ENCODE results near the gene DYNC1H1.

Gene DYNC1H1

DNA sequence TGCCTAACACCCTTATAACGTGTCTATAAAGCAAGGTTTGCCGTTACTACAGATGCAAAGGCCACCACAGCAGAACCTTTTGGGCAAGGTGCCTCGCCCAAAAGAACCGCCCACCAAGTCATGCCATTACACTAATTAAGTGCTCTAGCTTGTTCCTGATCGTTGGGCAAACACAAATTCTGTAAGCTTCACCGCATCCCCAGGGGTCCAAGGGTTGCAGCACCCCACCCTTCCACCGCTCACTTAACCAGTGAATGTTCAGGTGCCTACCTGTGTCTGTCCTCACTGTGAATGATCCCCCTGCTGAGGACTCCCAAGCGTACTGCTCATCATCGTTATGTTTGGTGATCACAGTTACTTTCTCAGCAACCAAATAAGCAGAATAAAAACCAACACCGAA lies 121.1 kb downstream of the DYNC1H1 start:
- peak overlapping the region; percentile 83 for H3K4me3 ChIP-seq (ENCODE audit: control insufficient read depth, low read depth, low read length)
- TF ChIP-seq, protein P1, sequence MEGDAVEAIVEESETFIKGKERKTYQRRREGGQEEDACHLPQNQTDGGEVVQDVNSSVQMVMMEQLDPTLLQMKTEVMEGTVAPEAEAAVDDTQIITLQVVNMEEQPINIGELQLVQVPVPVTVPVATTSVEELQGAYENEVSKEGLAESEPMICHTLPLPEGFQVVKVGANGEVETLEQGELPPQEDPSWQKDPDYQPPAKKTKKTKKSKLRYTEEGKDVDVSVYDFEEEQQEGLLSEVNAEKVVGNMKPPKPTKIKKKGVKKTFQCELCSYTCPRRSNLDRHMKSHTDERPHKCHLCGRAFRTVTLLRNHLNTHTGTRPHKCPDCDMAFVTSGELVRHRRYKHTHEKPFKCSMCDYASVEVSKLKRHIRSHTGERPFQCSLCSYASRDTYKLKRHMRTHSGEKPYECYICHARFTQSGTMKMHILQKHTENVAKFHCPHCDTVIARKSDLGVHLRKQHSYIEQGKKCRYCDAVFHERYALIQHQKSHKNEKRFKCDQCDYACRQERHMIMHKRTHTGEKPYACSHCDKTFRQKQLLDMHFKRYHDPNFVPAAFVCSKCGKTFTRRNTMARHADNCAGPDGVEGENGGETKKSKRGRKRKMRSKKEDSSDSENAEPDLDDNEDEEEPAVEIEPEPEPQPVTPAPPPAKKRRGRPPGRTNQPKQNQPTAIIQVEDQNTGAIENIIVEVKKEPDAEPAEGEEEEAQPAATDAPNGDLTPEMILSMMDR (conservative IDR thresholded peaks at IDR 0.05; ENCODE audit: control insufficient read depth, insufficient read depth, low read depth, low read length) = no peak
- DNase-seq (ENCODE audit: low read depth) = no peak

DNA sequence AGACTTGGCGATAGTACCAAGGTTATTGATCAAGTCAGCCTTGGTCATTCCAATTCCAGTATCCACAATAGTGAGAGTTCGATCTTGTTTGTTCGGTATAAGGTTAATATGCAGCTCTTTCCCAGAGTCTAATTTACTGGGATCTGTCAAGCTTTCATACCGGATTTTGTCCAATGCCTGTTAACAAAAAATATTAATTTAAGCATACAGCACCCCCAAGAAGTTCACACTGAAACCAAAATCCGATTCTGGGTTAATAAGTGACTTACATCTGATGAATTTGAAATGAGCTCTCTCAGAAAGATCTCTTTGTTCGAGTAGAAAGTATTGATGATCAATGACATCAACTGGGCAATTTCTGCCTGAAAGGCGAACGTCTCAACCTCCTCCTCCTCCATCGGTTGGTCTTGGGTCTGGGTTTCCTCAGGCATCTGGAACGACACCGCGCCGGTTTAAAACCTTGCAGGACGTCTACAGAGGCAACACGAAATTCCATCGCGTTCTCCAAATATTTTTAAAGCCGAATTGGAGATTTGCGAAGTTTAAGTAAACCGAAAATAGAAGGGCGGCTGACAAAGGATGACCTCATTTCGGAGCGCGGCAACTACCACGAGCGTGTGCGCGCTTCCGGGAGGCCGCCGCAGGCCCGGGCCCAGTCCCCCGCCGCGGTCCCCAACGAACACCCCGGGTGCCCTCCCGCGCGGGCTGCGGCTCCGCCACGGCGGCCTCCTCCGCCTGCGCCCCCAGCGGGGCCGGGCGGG lies 121.8 kb downstream of the DYNC1H1 start:
- DNase-seq (ENCODE audit: low read depth) = peak; percentile 63
- TF ChIP-seq, protein P1 (conservative IDR thresholded peaks at IDR 0.05; ENCODE audit: control insufficient read depth, insufficient read depth, low read depth, low read length) = no peak
- peak overlapping the region; percentile 83 for H3K4me3 ChIP-seq (ENCODE audit: control insufficient read depth, low read depth, low read length)

DNA sequence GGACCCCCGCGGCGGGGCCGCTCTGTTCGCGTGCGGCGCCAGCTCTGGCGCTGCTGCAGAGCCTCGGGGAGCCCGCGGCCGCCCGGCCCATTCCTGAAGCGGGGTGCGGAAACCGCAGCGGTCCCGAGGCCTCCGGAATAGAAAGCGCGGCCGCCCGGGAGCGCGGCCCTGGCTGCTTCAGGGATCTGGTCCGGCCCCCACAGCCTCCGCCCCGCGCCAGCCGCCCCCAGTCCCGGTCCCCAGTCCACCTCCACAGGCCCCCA lies 122.3 kb downstream of the DYNC1H1 start:
- DNase-seq (ENCODE audit: low read depth) = no peak
- TF ChIP-seq, protein P1 (conservative IDR thresholded peaks at IDR 0.05; ENCODE audit: control insufficient read depth, insufficient read depth, low read depth, low read length) = no peak
- H3K4me3 ChIP-seq (ENCODE audit: control insufficient read depth, low read depth, low read length) = peak overlapping the region; percentile 83

DNA sequence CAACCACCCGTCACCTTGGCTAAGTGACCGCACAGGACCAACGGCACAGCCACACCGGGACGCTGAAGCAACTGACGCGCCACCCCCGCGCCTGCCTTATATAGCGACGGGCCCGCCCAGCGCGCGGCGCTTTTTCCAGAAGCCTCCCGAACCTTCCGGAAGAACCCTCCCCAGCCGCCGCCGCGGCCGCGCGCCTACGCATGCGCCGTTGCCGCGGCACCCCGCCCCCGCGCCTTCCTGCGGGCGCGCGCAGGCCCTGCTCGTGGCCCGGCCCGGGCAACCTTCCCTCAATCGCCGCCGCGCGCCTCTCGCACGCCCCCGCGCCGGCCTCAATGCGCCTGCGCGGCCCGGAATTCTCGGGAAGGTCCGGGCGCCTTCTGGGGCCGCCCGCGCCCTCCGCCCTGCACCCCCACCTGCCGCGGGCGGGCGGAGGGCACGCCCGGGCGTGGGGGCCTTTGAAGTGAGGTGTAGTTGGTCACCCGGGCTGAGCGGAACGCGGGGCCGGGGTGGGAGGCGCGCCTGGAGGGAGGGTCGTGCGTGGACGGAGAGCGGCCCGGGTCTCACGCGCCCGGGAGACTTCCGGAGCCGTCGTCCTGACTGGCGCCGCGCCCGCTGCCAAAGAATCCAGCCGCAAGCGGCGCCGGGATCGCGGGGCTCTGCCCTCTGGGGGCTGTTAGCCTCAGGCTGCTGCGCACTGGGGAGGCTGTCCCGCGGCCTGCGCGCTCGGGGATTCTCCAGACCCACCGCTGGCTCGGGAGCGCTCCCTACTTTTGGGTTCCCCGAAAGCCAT lies 122.8 kb downstream of the DYNC1H1 start, which contains the start of gene HSP90AA1:
Gene HSP90AA1, minus strand, starts transcription at position 73 of the 790 bp plus-strand sequence. CDS start 666 bp downstream, outside the sequence.
- peak; percentile 85 for DNase-seq (ENCODE audit: low read depth)
- peak within 1 kb of the TSS; percentile 83 for H3K4me3 ChIP-seq (ENCODE audit: control insufficient read depth, low read depth, low read length)
- TF ChIP-seq, protein P1 (conservative IDR thresholded peaks at IDR 0.05; ENCODE audit: control insufficient read depth, insufficient read depth, low read depth, low read length) = no peak

DNA sequence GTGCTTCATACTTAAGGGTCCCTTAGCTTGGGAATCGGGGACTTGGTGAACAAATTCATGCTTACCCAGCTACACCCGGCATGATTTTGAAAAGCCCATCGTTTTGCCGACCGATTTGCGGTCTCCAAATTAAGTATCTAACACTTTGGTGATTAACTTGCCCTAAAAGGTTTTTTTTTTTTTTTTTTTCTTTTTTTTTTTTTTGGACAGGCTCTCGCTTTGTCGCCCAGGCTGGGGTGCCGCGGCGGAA lies 123.3 kb downstream of the DYNC1H1 start:
- DNase-seq (ENCODE audit: low read depth) = no peak
- TF ChIP-seq, protein P1 (conservative IDR thresholded peaks at IDR 0.05; ENCODE audit: control insufficient read depth, insufficient read depth, low read depth, low read length) = no peak
- H3K4me3 ChIP-seq (ENCODE audit: control insufficient read depth, low read depth, low read length) = peak overlapping the region; percentile 54

DNA sequence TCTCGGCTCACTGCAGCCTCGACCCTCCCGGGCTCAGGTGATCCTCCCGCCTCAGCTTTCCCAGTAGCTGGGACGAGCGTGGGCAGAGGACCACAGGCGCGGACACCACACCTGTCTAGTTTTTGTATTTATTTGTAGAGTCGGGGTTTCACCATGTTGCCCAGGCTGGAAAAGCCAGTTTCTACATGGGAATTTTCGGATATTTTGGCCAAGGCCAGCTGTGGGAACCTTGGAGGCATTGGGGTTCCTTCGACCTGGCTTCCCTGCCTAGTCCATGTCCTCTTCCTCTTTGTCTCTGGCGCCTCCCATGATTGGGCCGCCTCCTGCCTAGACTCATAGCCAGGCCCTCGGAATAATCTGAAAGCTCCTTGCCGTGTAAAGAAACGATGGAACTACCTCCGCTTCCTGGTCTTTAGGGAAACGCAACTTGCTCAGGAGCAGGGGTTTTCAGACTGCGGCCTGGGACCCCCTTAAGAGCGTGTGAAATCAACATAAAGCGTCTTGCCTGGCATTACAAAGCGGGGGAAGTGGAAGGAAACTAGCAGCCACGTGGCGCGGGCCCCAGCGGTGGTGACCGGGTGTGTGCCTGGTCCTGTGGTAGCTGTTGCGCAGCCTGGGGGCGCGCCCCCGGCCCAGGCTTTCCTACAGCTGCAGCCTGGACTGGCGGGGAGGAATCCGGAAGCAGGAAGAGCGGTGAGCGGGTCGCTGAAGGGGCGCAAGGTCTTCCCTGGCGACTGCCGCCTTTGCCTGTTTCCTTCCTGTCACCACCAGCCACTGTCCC lies 123.8 kb downstream of the DYNC1H1 start:
- TF ChIP-seq, protein P1 (conservative IDR thresholded peaks at IDR 0.05; ENCODE audit: control insufficient read depth, insufficient read depth, low read depth, low read length) = no peak
- H3K4me3 ChIP-seq (ENCODE audit: control insufficient read depth, low read depth, low read length) = peak overlapping the region; percentile 54
- peak; percentile 19 for DNase-seq (ENCODE audit: low read depth)

Data from fibroblast of mammary gland (primary cell).